SJSA1 (cell line): ENCODE results near the gene ACER1. TPM values are rescaled to one million over a fixed set of nuclear protein-coding genes. Genes with fewer than 3 reads are reported as not detected.
"Not testable (repeated sequence)": the region's sequence is repeated elsewhere in the genome, so short reads cannot be mapped to it uniquely, and the experiment has no call there.

Source experiments
- DNase-seq, 2 experiments: peaks; one replicate each; pipeline ENCODE4 v3.0.0-alpha.2; 2015 to 2020; ENCODE audit warnings: low spot score in 2 of 2, low read depth in 1 of 2
- H3K27ac ChIP-seq: fragments of 250-450 bp; sonication (Bioruptor Pico); 2 replicates; pipeline ENCODE4 v1.5.1; 2020; ENCODE audit warnings: mild to moderate bottlenecking, moderate library complexity
- H3K27me3 ChIP-seq: fragments of 250-450 bp; sonication (Bioruptor Pico); replicated peaks from 2 replicates; pipeline ENCODE4 v1.5.1; 2020; ENCODE audit warnings: mild to moderate bottlenecking, moderate library complexity
- H3K36me3 ChIP-seq: fragments of 250-450 bp; sonication (Bioruptor Pico); 2 replicates; pipeline ENCODE4 v1.5.1; 2020; ENCODE audit warnings: mild to moderate bottlenecking
- H3K4me1 ChIP-seq: fragments of 250-450 bp; sonication (Bioruptor Pico); replicated peaks from 2 replicates; pipeline ENCODE4 v1.6.1; 2021; ENCODE audit warnings: mild to moderate bottlenecking
- H3K4me3 ChIP-seq: fragments of 250-450 bp; sonication (Bioruptor Pico); 2 replicates; pipeline ENCODE4 v1.5.1; 2020; ENCODE audit warnings: mild to moderate bottlenecking
- H3K9me3 ChIP-seq: fragments of 250-450 bp; sonication (Bioruptor Pico); replicated peaks from 2 replicates; pipeline ENCODE4 v1.5.1; 2020; ENCODE audit warnings: mild to moderate bottlenecking
- total RNA-seq: library from RNA; depleted of rRNA; stranded (reverse); fragments of >200 nt; shearing (Covaris generic); gene quantifications from 2 replicates; pipeline ENCODE4 v1.2.3, GENCODE V29; 2014

The ACER1 gene
- total RNA-seq, 1 experiment from 2014 or later = not detected

DNA sequence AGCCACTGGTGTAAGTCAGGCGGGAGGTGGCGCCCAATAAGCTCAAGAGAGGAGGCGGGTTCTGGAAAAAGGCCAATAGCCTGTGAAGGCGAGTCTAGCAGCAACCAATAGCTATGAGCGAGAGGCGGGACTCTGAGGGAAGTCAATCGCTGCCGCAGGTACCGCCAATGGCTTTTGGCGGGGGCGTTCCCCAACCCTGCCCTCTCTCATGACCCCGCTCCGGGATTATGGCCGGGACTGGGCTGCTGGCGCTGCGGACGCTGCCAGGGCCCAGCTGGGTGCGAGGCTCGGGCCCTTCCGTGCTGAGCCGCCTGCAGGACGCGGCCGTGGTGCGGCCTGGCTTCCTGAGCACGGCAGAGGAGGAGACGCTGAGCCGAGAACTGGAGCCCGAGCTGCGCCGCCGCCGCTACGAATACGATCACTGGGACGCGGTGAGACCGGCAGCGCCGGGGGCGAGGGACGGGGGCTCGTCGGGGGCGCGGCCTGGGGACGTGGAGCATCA, 39.2 kb upstream of the ACER1 start, which contains the start of gene ALKBH7:
TSS of gene ALKBH7 (plus strand) at position 201 of the 502 bp plus-strand sequence. CDS start at position 228, 27 bp downstream.
- Histone ChIP-seq H3K4me1 (peaks cover 10% of the 10 kb centered on the region), H3K9me3 (no peaks in the 10 kb centered on the region), H3K27me3 (no peaks in the 10 kb centered on the region), H3K36me3 (peaks cover 19% of the 10 kb centered on the region), H3K4me3 (peak within 1 kb of the TSS; percentile 79), H3K27ac (peak within 1 kb of the TSS; percentile 57)
- peak; percentile 98 to 100 for DNase-seq

DNA sequence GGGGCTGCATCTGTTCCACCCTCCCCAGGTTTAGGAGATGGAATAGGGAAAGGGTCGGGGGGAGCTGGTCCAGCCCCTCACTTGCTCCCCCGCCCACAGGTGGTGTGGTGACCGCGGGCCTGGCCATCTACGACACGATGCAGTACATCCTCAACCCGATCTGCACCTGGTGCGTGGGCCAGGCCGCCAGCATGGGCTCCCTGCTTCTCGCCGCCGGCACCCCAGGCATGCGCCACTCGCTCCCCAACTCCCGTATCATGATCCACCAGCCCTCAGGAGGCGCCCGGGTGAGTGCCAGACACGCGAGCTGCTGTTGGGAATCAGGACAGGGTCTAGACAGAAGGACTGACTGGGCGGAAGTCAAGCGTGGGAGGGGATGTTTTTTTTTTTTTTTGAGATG, 30.9 kb upstream of the ACER1 start:
- peaks cover 59% of the 10 kb centered on the region for H3K36me3 ChIP-seq
- H3K27ac ChIP-seq = no peak overlapping the region
- no peak overlapping the region for H3K4me3 ChIP-seq
- H3K27me3 ChIP-seq = no peaks in the 10 kb centered on the region
- DNase-seq = no peak
- peaks cover 11% of the 10 kb centered on the region for H3K4me1 ChIP-seq
- no peaks in the 10 kb centered on the region; the same call in 1 of the 2 replicates for H3K9me3 ChIP-seq

DNA sequence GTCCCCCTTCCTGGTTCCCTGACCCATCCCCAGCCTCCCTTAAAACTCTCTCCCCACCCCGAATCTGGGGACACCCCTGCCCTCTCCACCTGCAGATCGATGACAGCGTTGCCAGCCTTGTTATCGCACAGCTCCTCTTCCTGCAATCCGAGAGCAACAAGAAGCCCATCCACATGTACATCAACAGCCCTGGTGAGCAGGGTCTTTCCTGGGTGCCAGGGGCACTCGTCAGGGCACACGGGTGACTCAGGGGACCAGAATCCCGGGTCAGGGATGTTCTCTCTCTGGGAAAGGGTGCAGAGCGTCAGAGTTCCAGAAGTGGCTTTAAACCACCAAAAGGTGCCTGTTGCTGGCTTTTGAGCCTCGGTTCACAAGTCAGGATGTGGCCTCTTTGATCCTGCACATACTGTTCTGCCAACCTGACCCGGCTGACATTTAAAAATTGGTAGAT, 29.0 kb upstream of the ACER1 start:
- Histone ChIP-seq H3K9me3 (no peaks in the 10 kb centered on the region; the same call in 1 of the 2 replicates), H3K27me3 (no peaks in the 10 kb centered on the region), H3K4me3 (peak overlapping the region; percentile 89), H3K36me3 (peaks cover 44% of the 10 kb centered on the region), H3K4me1 (peaks cover 11% of the 10 kb centered on the region), H3K27ac (no peak overlapping the region; the same call in 1 of the 2 replicates)
- no peak for DNase-seq

DNA sequence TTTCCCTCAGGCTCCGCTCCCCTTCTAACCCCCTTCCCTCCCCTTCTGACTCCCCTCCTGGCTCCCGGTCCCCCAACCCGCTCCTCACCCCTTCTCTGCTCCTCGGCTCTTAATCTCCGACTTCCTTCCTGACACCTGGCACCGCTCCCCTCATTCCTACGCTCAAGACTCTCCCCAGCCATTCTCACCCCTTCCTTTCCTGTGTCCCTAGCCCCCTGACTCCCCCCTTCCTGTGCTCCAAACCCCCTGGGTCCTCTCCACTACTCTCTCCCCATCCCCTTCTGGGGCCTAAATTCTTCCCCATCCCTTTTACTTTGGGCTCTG, 28.6 kb upstream of the ACER1 start:
- H3K4me1 ChIP-seq = peaks cover 11% of the 10 kb centered on the region
- peaks cover 41% of the 10 kb centered on the region for H3K36me3 ChIP-seq
- peak overlapping the region; percentile 75 for H3K27ac ChIP-seq
- no peaks in the 10 kb centered on the region for H3K27me3 ChIP-seq
- H3K4me3 ChIP-seq = peak overlapping the region; percentile 89
- DNase-seq = no peak
- no peaks in the 10 kb centered on the region; the same call in 1 of the 2 replicates for H3K9me3 ChIP-seq

DNA sequence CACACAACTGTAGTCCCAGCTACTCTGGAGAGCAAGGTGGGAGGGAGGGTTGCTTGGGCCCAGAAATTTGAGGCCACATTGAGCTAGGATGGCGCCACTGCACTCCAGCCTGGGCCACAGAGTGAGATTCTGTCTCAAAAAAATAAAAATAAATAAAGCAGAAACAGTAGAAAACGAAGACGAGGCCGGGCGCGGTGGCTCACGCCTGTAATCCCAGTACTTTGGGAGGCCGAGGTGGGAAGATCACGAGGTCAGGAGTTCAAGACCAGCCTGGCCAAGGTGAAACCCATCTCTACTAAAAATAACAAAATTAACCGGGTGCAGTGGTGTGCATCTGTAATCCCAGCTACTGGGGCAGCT, 27.4 kb upstream of the ACER1 start:
- H3K4me1 ChIP-seq = peaks cover 11% of the 10 kb centered on the region
- DNase-seq, H3K27ac ChIP-seq, H3K27me3 ChIP-seq, H3K9me3 ChIP-seq: not testable (repeated sequence)
- H3K36me3 ChIP-seq = peaks cover 29% of the 10 kb centered on the region
- H3K4me3 ChIP-seq = peak overlapping the region; percentile 89

DNA sequence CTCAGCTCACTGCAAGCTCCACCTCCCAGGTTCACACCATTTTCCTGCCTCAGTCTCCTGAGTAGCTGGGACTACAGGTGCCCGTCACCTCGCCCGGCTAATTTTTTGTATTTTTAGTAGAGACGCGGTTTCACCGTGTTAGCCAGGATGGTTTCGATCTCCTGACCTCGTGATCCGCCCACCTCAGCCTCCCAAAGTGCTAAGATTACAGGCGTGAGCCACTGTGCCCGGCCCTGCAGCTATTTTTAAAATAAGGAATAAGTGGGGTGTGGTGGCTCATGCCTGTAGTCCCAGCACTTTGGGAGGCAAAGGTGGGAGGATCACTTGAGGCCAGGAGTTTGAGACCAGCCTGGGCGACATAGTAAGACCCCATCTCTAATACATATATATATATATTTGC, 27.0 kb upstream of the ACER1 start:
- DNase-seq, H3K4me3 ChIP-seq, H3K27ac ChIP-seq, H3K9me3 ChIP-seq, H3K27me3 ChIP-seq: not testable (repeated sequence)
- peaks cover 28% of the 10 kb centered on the region for H3K36me3 ChIP-seq
- peaks cover 11% of the 10 kb centered on the region for H3K4me1 ChIP-seq

DNA sequence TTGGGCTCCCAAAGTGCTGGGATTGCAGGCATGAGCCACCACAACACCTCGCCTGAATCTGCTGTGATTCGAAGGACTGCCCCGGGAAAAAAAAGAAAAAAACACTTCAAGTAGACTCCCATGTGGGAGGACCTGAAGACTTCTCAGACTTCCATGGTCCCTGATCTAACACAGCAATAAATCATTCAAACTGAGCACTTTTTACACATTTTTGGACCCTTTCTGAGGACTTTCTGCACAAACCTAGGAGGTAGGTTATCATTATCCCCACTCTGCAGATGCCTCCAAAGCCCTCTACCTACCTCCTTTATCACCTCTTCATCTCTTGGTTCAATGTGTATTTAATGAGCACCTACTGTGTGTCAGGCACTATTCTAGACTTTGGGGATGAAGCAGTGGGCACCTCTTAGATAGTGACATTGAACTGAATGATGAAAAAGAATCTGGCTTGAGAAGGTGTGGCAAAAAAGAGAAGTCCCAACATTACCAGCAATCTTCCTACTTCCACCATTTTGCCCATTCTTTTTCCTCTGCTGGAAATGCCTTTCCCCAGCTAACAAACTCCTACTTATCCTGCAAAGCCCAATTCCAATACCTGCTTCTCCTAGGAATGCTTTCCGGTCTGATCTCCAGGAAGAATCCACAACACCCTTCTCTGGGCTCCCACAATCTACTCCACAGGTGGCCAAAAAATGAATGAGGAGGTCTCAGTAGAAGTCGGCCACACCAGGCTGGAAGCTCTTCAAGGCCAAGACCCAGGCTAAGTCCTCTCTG, 26.3 kb upstream of the ACER1 start:
- DNase-seq = no peak
- H3K4me1 ChIP-seq = peaks cover 11% of the 10 kb centered on the region
- no peaks in the 10 kb centered on the region for H3K27me3 ChIP-seq
- no peak overlapping the region for H3K4me3 ChIP-seq
- no peaks in the 10 kb centered on the region; the same call in 1 of the 2 replicates for H3K9me3 ChIP-seq
- peaks cover 21% of the 10 kb centered on the region for H3K36me3 ChIP-seq
- H3K27ac ChIP-seq = no peak overlapping the region

DNA sequence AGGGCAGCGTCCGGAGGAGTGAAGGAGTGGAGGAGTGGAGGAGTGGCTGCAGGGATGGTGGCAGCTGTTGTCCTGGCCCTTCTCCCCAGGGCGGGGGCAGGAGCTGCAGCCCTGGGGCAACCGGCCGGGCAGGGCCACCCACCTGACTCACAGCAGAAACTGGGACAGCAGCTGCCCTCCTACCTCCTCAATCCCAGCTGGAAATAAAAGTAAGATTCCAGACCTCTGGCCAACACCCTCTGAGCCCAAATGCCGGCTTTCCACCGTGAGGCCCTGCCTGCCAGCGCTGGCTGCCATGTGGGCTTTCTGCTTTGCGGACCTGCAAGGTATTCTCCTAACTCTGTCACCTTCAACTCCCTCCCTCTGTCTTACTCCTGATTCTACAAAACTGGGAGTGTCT, 24.6 kb upstream of the ACER1 start:
- H3K27ac ChIP-seq = no peak overlapping the region

DNA sequence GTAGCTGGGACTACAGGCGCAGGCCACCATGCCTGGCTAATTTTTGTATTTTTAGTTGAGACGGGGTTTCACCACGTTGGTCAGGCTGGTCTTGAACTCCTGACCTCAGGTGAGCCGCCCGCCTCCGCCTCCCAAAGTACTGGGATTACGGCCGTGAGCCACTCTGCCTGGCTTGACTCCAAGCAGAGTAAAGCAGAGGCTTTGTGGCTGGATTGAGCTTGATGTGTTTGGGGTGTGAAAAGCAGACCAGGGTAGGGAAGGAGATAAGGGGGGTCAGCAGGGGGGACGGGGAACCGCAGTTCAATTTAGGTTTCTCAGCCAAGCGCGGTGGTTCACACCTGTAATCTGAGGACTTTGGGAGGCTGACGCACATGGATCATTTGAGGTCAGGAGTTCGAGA, 23.8 kb upstream of the ACER1 start:
- H3K36me3 ChIP-seq = peaks cover 4% of the 10 kb centered on the region
- H3K27me3 ChIP-seq = no peaks in the 10 kb centered on the region
- no peak overlapping the region for H3K27ac ChIP-seq
- no peaks in the 10 kb centered on the region; the same call in 1 of the 2 replicates for H3K9me3 ChIP-seq
- no peak for DNase-seq
- peaks cover 4% of the 10 kb centered on the region; the same call in 1 of the 2 replicates for H3K4me1 ChIP-seq
- H3K4me3 ChIP-seq = no peak overlapping the region

More for the DNA sequence above, 24.6 kb upstream of the ACER1 start:
- Histone ChIP-seq H3K36me3 (peaks cover 9% of the 10 kb centered on the region), H3K27me3 (no peaks in the 10 kb centered on the region), H3K4me3 (no peak overlapping the region), H3K9me3 (no peaks in the 10 kb centered on the region; the same call in 1 of the 2 replicates), H3K4me1 (peaks cover 11% of the 10 kb centered on the region)
- DNase-seq = no peak

DNA sequence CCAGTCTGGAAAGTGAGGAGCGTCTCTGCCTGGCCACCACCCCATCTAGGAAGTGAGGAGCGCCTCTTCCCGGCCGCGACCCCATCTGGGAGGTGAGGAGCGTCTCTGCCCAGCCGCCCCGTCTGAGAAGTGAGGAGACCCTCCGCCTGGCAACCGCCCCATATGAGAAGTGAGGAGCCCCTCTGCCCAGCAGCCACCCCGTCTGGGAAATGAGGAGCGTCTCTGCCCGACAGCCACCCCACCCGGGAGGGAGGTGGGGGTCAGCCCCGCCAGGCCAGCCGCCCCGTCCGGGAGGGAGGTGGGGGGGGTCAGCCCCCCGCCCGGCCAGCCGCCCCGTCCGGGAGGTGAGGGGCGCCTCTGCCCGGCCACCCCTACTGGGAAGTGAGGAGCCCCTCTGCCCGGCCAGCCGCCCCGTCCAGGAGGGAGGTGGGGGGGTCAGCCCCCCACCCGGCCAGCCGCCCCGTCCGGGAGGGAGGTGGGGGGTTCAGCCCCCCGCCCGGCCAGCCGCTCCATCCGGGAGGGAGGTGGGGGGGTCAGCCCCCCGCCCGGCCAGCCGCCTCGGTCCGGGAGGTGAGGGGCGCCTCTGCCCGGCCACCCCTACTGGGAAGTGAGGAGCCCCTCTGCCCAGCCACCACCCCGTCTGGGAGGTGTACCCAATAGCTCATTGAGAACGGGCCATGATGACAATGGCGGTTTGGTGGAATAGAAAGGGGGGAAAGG, 22.1 kb upstream of the ACER1 start:
- not testable (repeated sequence) for H3K27ac ChIP-seq, DNase-seq, H3K9me3 ChIP-seq

DNA sequence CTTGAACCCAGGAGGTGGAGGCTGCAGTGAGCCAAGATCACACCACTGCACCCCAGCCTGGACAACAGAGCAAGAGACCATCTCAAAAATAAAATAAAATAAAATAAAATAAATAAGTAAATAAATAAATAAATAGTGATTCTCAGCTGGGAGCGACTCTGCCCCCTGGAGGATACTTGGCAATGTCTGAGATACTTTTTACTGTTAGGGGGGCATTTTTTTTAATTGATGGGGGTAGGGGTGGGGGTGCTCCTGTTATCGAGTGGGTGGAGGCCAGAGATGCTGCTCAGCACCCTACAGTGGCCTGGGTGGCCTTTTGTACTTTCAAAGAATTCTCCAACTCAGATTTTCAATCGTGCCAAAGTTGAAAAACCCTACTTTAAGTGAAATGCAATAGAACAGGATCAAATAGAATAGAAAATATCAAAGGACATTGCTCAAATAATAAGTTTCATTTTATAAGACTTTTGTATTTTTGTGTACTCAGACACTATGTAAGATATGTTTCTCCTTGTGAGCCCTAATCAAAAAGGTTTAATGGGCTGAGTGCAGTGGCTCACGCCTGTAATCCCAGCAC, 20.8 kb upstream of the ACER1 start:
- Histone ChIP-seq H3K36me3 (no peaks in the 10 kb centered on the region), H3K27ac (no peak overlapping the region), H3K27me3 (no peaks in the 10 kb centered on the region), H3K9me3 (no peaks in the 10 kb centered on the region), H3K4me3 (no peak overlapping the region), H3K4me1 (no peaks in the 10 kb centered on the region)
- no peak for DNase-seq

More for the DNA sequence above, 22.1 kb upstream of the ACER1 start:
- not testable (repeated sequence) for H3K27me3 ChIP-seq, H3K36me3 ChIP-seq, H3K4me3 ChIP-seq, H3K4me1 ChIP-seq

DNA sequence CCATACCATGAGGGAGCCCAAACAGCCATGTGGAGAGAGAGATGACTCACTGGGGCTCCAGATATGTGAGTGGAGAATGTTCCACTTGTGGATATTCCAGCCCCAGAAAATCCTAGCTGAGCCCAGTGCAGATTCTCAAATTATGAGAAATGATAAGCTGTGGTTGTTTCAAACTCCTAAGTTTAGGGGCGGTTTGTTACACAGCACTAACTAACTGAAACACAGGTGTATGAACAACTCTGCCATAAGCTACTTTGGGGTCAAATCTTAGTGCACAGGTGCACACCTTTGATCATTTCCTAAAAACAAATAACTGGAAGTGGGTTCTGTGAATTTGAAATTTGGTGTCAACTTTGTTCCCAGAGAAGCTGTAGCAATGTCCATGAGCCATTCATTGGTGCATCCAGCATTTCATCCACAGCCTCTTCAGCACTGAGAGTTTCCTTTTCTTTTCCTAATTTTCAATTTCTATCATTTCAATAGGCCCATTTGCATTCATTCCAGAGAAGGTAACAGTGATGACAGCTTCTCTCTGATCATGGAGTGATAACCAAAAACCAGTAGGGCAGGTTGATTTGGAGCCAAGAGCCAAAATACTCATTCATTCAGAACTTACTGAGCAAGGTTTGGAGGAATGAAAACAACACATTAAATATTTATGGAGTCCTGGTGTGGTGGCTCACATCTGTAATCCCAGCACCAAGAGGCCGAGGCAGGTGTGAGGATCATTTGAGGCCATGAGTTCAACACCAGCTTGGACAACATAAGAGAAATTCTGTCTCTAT, 19.2 kb upstream of the ACER1 start:
- no peak for DNase-seq
- Histone ChIP-seq H3K36me3 (no peaks in the 10 kb centered on the region), H3K4me1 (no peaks in the 10 kb centered on the region), H3K27ac (no peak overlapping the region), H3K4me3 (no peak overlapping the region), H3K27me3 (no peaks in the 10 kb centered on the region), H3K9me3 (no peaks in the 10 kb centered on the region)

DNA sequence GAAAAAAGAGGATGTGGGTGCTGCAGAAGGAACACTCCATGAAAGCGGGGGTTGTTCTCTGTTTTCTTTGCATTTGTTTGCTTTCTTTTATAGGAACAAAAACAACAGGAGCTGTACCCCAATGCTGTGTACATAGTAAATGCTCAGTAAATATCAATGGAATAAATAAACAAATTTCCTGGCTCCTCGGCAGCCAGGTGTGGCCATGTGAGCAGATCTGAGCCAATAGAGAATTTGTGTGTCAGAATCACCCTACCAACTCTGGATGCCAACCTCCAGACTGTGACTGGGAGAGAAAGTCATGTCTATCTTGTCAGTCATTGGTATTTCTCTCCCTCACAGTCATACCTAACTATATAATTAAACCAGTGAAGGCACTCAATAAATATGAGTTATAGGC, 17.3 kb upstream of the ACER1 start:
- Histone ChIP-seq H3K4me1 (no peaks in the 10 kb centered on the region), H3K27ac (no peak overlapping the region), H3K27me3 (no peaks in the 10 kb centered on the region), H3K4me3 (no peak overlapping the region), H3K9me3 (no peaks in the 10 kb centered on the region), H3K36me3 (no peaks in the 10 kb centered on the region)
- no peak for DNase-seq
